Measurements from ENCODE around the gene ZNF529.

The ZNF529 gene

DNA sequence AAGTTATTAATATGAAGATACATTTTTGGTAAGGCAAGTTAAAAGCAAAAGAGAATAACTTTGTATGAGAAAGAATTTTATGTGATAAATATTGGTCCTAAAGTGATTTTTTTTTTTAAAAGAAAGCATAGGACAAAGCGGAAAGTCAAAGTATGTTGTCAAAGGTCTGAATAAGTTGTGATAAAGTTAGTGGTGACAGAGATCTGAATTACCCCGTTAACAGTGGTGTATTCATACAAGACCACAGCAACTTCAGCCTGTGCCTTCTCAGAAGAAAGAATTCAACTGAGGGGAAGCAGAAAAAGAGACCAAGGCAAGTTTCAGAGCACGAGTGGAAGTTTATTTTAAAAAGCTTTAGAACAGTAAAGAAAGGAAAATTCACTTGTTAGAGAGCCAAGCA lies 64.8 kb downstream of the ZNF529 start:
- no peak for DNase-seq

DNA sequence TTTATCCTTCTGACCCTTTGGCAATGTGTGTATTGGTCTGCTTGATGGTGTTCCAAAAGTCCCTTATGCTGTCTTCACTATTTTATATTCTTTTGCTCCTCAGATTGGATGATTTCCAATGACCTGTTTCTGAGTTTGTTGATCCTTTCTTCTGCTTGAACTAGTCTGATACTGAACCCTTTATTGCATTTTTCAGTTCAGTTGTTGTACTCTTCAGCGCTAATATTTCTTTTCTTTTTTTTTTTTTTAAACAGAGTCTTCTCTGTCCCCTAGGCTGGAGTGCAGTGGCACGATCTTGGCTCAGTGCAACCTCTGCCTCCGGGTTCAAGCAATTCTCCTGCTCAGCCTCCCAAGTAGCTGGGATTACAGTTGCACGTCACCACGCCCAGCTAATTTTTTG lies 71.1 kb downstream of the ZNF529 start:
- no peak for DNase-seq

DNA sequence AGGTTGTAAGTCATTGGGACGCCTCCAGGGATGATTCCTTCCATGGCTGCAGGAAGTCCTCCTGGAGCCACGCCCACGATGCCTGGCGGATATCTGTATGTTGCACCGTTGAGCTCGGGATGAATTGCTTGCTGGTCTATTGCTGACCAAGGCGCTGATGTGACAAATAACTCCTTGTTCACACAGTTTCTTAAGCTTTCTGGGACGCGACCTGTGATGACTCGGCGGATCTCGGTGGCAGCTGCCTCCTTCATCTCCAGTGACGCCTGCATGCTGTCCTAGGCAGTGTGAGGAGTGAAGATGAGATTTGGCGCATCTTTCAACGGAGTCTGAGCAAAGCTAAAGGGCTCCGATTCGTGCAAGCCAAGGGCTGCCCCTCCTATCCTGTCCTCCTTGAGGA lies 76.1 kb downstream of the ZNF529 start:
- DNase-seq, result no peak

Data from fibroblast of upper back skin (primary cell).